Mammary epithelial cell (primary cell): ENCODE data around the gene ZNF280A.

Source experiments
- EZH2 ChIP-seq: IDR thresholded peaks from 2 replicates; pipeline ENCODE4 v1.6.1; 2012; ENCODE audit warnings: low read length, inconsistent platforms, borderline replicate concordance
- TF ChIP-seq, protein P1 (sequence below), 2 donors: IDR thresholded peaks in 1 of 2; conservative IDR thresholded peaks in 1 of 2; 2 replicates each; pipeline ENCODE4 v1.5.1; 2011 to 2012; ENCODE audit warnings: inconsistent platforms in 2 of 2, low read length in 2 of 2, mild to moderate bottlenecking in 2 of 2, control low read depth in 1 of 2, low read depth in 1 of 2; ENCODE audit not compliant: insufficient read depth in 1 of 2; ENCODE audit errors: extremely low read depth in 1 of 2

- TF ChIP-seq, protein P1, sequence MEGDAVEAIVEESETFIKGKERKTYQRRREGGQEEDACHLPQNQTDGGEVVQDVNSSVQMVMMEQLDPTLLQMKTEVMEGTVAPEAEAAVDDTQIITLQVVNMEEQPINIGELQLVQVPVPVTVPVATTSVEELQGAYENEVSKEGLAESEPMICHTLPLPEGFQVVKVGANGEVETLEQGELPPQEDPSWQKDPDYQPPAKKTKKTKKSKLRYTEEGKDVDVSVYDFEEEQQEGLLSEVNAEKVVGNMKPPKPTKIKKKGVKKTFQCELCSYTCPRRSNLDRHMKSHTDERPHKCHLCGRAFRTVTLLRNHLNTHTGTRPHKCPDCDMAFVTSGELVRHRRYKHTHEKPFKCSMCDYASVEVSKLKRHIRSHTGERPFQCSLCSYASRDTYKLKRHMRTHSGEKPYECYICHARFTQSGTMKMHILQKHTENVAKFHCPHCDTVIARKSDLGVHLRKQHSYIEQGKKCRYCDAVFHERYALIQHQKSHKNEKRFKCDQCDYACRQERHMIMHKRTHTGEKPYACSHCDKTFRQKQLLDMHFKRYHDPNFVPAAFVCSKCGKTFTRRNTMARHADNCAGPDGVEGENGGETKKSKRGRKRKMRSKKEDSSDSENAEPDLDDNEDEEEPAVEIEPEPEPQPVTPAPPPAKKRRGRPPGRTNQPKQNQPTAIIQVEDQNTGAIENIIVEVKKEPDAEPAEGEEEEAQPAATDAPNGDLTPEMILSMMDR (conservative IDR thresholded peaks at IDR 0.05 in 1 of 2, IDR thresholded peaks at IDR 0.05 in 1 of 2; ENCODE audit: extremely low read depth in 1 of 2, insufficient read depth in 1 of 2, low read depth in 1 of 2, low read length in 2 of 2), result no peak
- TF ChIP-seq EZH2, result no peak
These were observed 41.6 kb downstream of the ZNF280A start for GRCh38 chr22:22478470-22478869.
